Fibroblast of lung (primary cell): ENCODE results near the gene CAPS. TPM values are rescaled to one million over a fixed set of nuclear protein-coding genes. Genes with fewer than 3 reads are reported as not detected.

Source experiments
- DNase-seq, 2 donors: peaks; one replicate each; pipeline versions ENCODE4 v3.0.0 to v3.0.0-alpha.2; 2010; ENCODE audit warnings: low read depth in 2 of 2
- H2AFZ ChIP-seq: 2 replicates; pipeline ENCODE4 v1.5.1; 2012; ENCODE audit warnings: low read length, control low read depth, inconsistent platforms
- H3K27ac ChIP-seq: 2 replicates; pipeline ENCODE4 v1.5.1; 2011; ENCODE audit warnings: low read length, control low read depth; ENCODE audit not compliant: insufficient read depth
- H3K27me3 ChIP-seq: 2 replicates; pipeline ENCODE4 v1.5.1; 2011; ENCODE audit warnings: mild to moderate bottlenecking, low read length; ENCODE audit not compliant: control insufficient read depth, insufficient read depth
- H3K36me3 ChIP-seq: 2 replicates; pipeline ENCODE4 v1.5.1; 2011; ENCODE audit warnings: low read length; ENCODE audit not compliant: control insufficient read depth, insufficient read depth
- H3K4me1 ChIP-seq: 2 replicates; pipeline ENCODE4 v1.5.1; 2011; ENCODE audit warnings: low read length; ENCODE audit not compliant: control insufficient read depth, insufficient read depth; ENCODE audit errors: extremely low read depth
- H3K4me2 ChIP-seq: 2 replicates; pipeline ENCODE4 v1.5.1; 2011; ENCODE audit warnings: low read length, control low read depth; ENCODE audit not compliant: insufficient read depth; ENCODE audit errors: extremely low read depth
- H3K4me3 ChIP-seq, 4 experiments: fragments of 200-600 bp in 1 of 4; sonication (generic) in 1 of 4; replicated peaks in 1 of 4; 2 replicates each; pipeline ENCODE4 v1.5.1; 2011 to 2016; ENCODE audit warnings: low read length in 4 of 4, low read depth in 3 of 4, mild to moderate bottlenecking in 3 of 4, control low read depth in 2 of 4, inconsistent platforms in 1 of 4, mixed read lengths in 1 of 4; ENCODE audit not compliant: insufficient read depth in 1 of 4; ENCODE audit errors: control extremely low read depth in 1 of 4
- H3K79me2 ChIP-seq: 2 replicates; pipeline ENCODE4 v1.5.1; 2012; ENCODE audit warnings: mild to moderate bottlenecking, low read length, inconsistent platforms; ENCODE audit not compliant: control insufficient read depth, insufficient read depth
- H3K9ac ChIP-seq: 2 replicates; pipeline ENCODE4 v1.5.1; 2011; ENCODE audit warnings: mild to moderate bottlenecking, low read length, control low read depth; ENCODE audit not compliant: insufficient read depth
- H3K9me3 ChIP-seq: 2 replicates; pipeline ENCODE4 v1.5.1; 2012; ENCODE audit warnings: low read depth, low read length; ENCODE audit not compliant: control insufficient read depth, insufficient read depth
- H4K20me1 ChIP-seq: 2 replicates; pipeline ENCODE4 v1.5.1; 2011; ENCODE audit warnings: low read length; ENCODE audit not compliant: control insufficient read depth, insufficient read depth; ENCODE audit errors: extremely low read depth
- CTCF ChIP-seq, 2 donors: IDR thresholded peaks in 1 of 2; conservative IDR thresholded peaks in 1 of 2; 1 replicate in 1 of 2; 2 replicates in 1 of 2; pipeline ENCODE4 v1.5.1; 2011 to 2012; ENCODE audit warnings: low read length in 2 of 2, control low read depth in 1 of 2, inconsistent platforms in 1 of 2, low read depth in 1 of 2, mild to moderate bottlenecking in 1 of 2
- EZH2 ChIP-seq: IDR thresholded peaks from 2 replicates; pipeline ENCODE4 v1.5.1; 2012; ENCODE audit warnings: low read length, control low read depth, mild to moderate bottlenecking; ENCODE audit errors: missing control alignments
- polyA plus RNA-seq, 2 donors: library from polyadenylated mRNA; depleted of rRNA in 1 of 2; stranded (reverse) in 1 of 2; unstranded in 1 of 2; fragments of >200 nt; gene quantifications; 2 replicates each; pipeline ENCODE4 v1.2.1, GENCODE V29; 2011 to 2012; ENCODE audit warnings: missing spikeins in 1 of 2
- total RNA-seq: library from RNA; depleted of rRNA; stranded (reverse); fragments of >200 nt; gene quantifications from 2 replicates; pipeline ENCODE4 v1.2.1, GENCODE V29; 2014

CAPS gene
- total and polyA plus RNA-seq, 2 donors (not counting 1 experiment from before 2014, with no cell fraction given), result 1.6 to 7.3 TPM

GRCh38 chr19:5877427-5877826, 36.6 kb upstream of the CAPS start:
- no peaks in the 10 kb centered on the region for H4K20me1 ChIP-seq
- H3K9ac ChIP-seq, result no peak overlapping the region
- H3K4me1 ChIP-seq, result peaks cover 5% of the 10 kb centered on the region
- TF ChIP-seq EZH2 (no peak), CTCF (conservative IDR thresholded peaks at IDR 0.05 in 1 of 2, IDR thresholded peaks at IDR 0.05 in 1 of 2; ENCODE audit: low read depth in 1 of 2, low read length in 2 of 2) (no peak)
- H2AFZ ChIP-seq, result no peak overlapping the region
- H3K9me3 ChIP-seq, result no peaks in the 10 kb centered on the region
- no peak for DNase-seq
- H3K36me3 ChIP-seq, result no peaks in the 10 kb centered on the region
- H3K4me3 ChIP-seq, result no peak overlapping the region
- H3K27me3 ChIP-seq, result no peaks in the 10 kb centered on the region
- no peak overlapping the region for H3K4me2 ChIP-seq
- no peak overlapping the region for H3K27ac ChIP-seq
- no peaks in the 10 kb centered on the region for H3K79me2 ChIP-seq

GRCh38 chr19:5877882-5878281, 36.2 kb upstream of the CAPS start:
- no peaks in the 10 kb centered on the region for H3K36me3 ChIP-seq
- TF ChIP-seq CTCF (conservative IDR thresholded peaks at IDR 0.05 in 1 of 2, IDR thresholded peaks at IDR 0.05 in 1 of 2; ENCODE audit: low read depth in 1 of 2, low read length in 2 of 2), result no peak
- TF ChIP-seq EZH2, result no peak
- H3K4me3 ChIP-seq, result no peak overlapping the region
- H2AFZ ChIP-seq, result no peak overlapping the region
- H3K79me2 ChIP-seq, result no peaks in the 10 kb centered on the region
- DNase-seq, result no peak
- H3K27me3 ChIP-seq, result no peaks in the 10 kb centered on the region
- H3K4me2 ChIP-seq, result no peak overlapping the region
- no peak overlapping the region for H3K27ac ChIP-seq
- no peaks in the 10 kb centered on the region for H3K9me3 ChIP-seq
- H3K4me1 ChIP-seq, result peaks cover 5% of the 10 kb centered on the region
- H4K20me1 ChIP-seq, result no peaks in the 10 kb centered on the region
- H3K9ac ChIP-seq, result no peak overlapping the region

- Histone ChIP-seq H3K36me3 (no peaks in the 10 kb centered on the region), H3K27ac (no peak overlapping the region), H3K9me3 (no peaks in the 10 kb centered on the region), H3K4me3 (no peak overlapping the region), H3K9ac (no peak overlapping the region), H3K4me2 (peak overlapping the region; percentile 64), H3K4me1 (peaks cover 5% of the 10 kb centered on the region), H4K20me1 (no peaks in the 10 kb centered on the region), H2AFZ (no peak overlapping the region), H3K27me3 (no peaks in the 10 kb centered on the region), H3K79me2 (no peaks in the 10 kb centered on the region)
- DNase-seq, result no peak
- TF ChIP-seq EZH2, result no peak
- no peak for TF ChIP-seq CTCF (conservative IDR thresholded peaks at IDR 0.05 in 1 of 2, IDR thresholded peaks at IDR 0.05 in 1 of 2; ENCODE audit: low read depth in 1 of 2, low read length in 2 of 2)
Observed at GRCh38 chr19:5880196-5880595, 33.9 kb upstream of the CAPS start.
